Activated T-helper 1 cell treated with anti-CD3 and anti-CD28 coated beads, Interleukin-2, amount 50 U/mL, for 16 hours (primary cell): Measurements from ENCODE around the gene PRAC2.

Experiments
- DNase-seq, 2 donors: peaks; one replicate each; pipeline ENCODE4 v3.0.0-alpha.2; 2020; ENCODE audit warnings: low read depth in 1 of 2, low spot score in 1 of 2

The PRAC2 gene

DNA sequence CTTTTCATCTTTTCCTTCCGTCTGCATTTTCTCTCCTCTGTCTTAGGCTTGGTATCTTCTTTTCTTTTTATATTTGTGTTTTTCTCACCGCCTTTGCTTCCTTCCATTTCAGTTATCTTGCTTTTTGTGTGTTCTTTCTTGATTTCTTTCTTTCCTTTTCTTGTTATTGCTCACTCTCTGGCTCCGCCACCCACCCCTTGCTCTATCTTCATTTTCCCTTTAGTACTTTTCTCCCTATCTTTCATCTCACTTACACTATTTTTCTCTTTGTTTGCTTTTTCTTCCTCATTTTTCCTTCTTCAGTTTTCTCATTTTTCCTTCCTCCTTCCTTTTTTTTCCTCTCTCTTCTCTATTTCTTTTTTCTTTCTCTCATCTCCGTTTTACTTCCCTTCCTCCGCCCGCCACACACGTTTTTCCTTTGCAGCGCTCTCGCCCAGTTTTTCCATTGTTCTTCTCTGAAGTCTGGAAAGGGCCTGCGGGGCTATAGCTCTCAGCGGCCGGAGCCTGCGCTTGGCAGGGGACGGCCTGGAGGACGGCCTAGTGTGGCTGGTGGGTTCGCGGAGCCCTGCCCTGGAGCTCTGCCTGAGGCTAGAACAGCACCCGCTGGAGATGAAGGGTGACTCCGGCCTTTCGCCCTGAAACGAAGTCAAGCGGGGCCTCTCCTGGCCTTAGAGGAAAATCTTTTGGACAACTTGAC, 10.8 kb downstream of the PRAC2 start:
- DNase-seq = no peak

DNA sequence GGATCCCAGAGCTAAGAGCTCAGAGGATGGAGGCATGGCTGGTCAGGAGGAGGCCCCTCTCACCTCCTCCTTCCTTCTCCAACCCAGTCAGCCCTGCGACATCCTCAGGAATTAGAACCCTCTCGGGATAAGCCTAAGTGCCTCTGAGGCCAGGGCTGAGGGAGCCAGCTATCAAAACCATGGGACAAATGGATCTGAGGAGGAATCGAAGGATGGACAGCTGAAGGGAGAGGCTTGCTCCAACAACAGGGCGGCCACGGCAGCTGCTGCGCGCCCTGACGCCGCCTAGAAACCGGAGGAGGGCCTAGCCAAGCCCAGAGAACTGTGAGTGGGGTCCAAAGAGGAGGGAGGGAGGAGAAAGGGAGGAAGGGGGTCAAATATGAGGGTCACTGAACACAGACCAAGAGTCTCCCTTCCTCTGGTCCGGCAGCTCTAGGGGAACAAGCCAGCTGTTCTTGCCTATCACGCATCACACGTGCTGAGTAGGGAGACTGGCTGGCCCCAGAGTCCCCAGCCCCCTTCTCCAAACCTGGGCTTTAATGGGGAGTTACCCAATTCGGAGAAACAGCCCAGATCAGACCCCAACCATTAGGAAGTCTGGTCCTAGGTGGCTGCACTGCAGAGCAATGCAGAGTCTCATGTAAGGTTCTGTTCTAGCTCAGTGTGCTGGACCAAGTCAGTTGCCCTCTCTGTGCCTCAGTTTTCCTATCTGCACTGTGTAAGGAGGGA, 11.5 kb downstream of the PRAC2 start:
- DNase-seq = no peak

DNA sequence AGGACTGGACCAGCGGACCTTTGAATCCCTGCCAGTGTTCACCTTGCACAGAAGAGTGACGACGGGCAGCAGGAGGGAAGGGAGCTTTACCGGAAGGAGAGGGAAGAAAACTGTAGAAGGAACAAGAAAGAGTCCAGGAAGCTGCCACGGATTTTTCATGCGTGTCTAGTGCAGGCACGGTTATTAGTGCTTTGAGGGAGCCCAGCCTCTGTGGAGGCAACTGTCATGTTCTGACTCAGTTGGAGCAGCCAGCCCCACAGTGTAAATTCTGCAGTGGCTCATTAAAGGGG, 12.0 kb downstream of the PRAC2 start:
- no peak for DNase-seq

DNA sequence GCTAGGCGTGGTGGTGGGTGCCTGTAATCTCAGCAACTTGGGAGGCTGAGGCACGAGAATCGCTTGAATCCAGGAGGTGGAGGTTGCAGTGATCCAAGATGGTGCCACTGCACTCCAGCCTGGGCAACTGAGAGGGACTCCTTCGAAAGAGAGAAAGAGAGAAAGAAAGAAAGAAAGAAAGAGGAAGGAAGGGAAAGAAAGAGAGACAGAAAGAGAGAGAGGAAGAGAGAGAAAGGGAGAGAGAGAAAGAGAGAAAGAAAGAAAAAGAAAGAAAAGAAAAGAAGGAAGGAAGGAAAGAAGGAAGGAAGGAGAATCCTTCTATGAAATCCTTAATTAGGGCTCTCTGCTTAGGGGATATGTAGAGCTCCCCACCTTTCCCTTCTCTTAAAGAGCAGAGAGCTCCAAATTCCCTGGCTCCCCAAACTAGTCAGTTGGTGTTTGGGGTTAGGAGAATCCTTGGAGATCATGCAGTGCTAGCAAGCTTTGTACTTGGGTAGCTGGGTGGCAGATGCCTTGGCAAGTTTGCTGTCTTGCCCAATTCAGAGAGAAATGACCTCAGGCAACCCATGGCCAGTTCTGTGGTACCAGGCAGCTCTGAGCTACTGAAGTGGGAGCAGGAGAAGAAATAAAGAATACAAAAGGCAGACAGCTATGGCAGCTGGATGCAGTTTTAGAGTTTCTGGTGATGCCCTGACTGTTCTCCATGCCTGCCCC, 14.5 kb downstream of the PRAC2 start:
- no peak for DNase-seq

DNA sequence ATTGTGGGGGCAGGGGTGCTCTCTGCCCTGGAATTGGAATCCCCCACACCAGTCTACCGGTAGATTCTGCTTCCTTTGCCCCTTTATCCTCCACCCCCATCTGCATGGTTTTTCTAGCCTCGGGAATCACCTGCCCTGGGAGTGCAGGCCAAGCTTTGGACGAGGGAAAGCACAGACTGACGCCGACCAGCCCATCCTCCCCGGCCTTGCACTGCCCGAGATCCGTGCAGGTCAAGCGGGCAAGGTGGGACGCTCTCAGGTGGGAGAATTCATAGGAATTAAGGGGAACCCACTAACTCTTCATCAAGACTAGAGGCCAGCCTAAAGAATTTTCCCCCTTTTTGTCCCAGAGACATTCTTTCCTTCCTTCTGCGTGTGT, 15.4 kb downstream of the PRAC2 start:
- DNase-seq = no peak

DNA sequence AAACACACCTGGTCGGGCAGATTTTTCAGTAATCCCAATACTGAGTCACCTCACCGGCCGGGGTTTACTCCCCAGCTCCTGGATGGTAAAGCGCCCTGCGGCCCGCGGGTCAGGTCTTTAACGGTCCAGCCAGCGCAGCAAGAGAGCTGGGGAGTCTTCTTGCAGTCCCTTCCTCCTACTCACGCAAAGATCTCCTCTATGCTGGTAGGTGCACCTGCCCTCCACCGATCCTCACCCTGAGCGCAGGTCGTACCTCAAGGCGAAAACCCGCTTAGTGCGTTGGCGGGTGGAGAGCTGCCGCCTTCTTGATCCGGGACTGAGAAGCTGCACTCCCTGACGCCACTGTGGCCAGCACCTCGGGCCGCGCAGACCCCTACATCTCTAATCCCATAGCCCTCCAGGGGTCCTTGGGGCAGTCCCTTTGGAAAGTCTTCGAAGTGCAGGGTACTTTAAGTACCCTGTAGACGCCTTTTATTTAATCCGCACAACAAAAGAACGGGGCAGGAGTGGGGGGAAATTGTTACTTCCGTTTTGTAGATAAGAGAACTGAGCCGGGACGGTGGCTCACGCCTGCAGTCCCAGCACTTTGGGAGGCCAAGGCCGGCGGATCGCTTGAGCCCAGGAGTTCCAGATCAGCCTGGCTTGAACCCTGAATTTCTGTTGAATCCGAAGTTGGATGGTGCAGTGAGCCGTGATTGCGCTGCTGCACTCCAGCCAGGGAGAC, 16.0 kb downstream of the PRAC2 start:
- no peak for DNase-seq

DNA sequence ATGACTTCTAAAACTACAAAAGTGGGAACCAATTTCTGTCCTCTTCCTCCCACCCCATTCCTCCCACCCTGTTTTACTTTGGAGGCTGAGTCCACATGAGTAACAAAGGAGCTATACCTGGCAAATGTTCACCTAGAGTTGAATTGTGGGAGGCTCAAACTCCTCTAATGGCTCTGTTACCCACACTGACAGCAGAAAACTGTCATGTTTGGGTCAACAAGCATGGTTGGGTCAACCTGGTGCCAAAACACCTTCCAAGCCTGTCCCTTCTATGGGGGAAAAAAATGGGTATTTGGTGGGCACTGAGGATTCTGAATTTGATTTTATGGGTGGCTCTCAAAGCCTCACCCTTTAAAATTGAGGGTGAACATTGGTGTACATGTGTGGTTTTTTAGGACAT, 17.6 kb downstream of the PRAC2 start:
- no peak for DNase-seq

DNA sequence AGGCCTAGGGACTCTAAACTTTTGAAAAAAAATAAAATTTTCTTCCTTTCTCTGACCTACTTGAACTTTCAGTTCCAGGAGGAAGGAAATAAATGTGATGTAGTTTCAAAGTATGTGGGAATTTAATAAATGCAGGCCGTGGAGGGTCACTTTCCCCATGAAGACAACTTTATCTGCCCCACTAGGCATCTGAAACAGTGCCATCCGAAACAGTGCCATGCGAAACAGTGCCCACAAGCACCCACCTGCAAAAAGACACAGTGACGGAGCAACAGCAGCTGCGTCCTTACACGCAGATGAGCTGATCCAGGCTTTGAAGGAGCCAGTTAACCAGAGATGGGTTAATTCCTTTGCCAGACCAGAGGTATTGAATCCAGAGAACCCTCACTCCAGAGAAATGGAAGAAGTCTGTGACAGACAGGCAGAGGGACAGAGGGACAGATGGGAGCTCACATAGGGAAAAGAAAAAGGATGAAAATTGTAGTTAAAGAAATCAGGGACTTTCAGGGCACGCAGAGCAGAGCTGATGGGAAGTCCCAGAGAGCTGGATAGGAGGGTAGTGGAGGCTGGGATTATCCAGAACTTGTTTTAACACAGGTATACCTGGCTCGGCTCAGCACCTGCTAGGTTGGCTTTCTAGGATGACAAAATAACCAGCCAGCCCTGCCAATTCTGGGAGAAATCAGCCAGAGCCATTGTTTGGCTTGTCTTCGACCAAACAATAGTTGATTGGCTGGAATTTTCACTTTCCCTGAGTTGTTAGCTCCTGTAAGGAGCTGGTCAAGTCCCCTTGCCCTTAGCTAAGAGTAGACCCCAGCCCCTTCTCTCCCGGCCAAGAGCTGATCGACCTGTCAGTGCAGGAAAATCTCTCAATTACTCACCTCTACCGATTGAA, 22.6 kb downstream of the PRAC2 start:
- DNase-seq = no peak

DNA sequence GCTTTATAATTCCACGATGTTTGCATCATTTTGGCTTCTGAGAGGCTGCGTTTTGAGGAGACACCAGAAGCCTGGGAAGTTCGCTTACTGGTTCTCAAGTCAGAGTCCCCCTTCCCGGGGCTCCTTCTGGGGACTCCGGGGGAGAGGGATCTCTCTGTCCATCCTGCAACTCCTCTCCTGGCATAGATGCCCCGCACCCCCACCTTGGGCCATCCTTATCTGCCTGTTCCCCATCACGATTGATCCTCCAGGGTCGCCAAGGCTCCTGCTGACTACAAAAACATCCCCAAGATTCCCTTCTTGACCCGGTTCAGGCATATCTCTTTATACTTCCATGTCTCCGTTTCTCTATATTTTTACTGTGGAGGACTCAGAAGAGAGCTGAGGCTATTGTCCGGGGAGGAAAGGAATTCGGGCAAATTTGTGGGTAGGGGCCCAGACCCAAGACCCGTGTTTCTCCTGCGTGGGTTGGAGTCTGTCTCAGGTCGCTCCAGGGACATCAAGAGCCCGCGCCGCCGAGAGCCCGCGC, 24.0 kb downstream of the PRAC2 start:
- DNase-seq = no peak

DNA sequence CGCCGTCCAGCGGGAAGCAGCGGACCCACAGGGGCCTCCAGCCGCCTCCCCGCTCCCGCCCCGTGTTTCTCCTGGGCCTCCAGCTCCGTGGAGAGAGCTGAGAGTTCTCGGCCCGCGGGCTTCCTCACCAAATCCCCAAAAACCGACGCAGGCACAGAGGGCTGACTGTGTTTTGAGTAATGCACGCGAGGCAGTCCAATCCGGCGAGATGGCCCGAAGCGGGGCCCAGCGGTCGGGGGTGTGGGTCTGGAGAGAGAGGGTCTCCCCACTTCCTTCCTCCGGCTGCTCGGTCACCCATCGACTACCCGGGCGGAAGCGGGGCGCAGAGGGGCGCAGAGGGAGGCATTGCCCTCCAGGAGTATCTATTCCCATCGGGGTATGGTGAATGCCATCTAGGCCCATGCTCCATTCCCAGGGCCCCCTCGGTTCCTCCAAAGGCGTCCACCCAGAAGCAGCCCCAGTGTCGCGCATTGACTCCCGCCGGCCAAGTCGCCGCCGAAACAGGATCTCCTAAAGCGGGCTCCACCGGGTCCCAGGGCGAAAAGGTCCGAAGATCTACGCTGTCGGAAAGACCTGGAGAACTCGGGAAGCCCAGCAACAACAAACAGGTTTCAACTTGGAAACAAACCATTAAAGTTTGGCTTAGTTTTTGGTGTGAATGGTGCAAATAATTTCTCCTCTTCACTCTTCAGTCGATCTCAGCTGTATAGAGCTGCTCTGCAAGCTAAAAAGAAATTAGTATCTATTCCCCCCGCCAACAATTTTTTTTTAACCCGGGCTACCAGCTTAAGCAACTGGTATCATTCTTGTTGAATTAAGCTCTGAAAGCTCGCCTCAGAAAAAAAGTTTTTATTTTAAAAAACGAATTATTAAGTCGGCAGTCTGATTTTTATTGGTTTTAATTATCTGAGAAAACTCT, 24.7 kb downstream of the PRAC2 start:
- DNase-seq = no peak

DNA sequence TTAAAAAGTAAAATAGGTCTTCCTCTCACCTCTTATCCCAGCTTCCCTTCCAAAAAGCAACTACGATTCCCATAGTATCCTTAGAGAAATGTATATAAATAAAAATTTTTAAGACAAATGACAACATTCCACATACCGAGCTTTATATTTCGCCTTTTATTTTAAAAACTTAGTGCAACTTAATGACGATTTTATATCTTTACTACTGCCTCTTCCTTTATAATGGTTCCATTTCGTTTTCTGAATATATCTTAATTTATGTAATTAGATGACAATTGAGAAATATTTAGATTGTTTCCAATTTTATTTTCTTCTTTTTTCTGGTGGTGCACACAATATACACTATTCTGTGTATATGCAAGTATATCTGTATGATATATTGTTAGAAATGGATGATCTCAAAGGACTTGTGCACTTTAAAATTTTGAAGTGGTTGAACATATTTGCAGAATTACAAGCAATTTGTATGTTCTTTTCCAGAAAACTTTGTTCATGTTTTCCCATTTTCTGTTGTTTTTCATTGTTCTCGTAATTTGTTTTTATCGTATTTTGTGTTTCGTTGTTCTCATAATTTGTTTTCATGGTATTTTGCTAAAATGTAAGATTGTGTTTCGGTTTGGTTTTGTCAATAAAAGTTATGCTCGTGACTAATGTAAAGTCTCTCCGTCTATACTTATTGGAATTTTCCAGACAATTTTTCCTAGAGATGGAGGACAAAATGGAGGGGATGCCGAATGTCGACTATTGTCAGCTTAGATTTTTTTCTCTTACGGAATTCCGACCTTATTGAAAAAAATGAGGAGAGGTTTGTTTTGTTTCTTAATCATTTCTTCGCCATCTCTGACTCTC, 26.0 kb downstream of the PRAC2 start:
- no peak for DNase-seq

DNA sequence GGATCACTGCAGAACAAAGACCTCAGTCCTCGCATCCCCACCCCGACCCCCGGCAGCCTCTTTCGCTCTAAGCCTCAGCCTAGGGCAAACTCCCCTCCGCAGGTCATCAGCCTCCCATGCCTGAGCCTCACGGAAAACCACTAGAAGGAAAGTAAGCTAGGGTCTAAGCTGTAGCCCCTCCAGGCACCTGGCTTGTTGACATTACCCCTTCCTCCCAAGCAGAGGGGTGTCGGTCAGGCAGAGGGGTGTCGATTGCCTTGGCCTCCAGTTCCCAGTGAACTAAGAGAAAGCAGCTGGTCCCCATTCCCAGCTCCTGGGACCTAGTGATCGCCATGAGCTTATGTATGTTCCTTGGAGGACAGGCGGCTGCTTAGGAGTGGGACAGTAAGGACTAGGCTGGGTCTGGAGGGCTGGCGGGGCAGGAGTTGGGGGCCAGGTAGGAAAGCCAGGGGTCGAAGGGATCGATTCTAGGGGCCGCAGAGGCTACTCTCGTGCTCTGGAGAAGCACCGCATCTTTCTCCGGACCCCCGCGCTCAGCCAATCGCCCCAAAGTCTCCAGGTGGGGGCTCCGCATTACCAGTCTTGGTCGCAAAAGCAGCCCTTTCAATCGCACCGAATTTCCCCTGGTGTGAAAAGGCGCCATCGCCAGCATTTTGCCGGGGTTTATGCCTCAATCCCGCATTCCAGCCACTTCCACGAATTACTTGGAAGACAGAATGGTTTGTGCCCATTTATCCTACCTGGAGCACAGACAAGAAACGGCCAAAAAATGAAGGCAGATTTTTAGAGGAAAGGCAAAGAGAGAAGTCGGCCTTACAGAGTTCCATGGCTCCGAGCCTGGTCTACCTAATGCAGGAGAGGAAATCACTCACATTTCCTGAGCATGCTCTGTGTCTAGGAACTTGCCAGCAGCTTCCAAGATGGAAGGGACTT, 26.9 kb downstream of the PRAC2 start:
- DNase-seq = no peak

DNA sequence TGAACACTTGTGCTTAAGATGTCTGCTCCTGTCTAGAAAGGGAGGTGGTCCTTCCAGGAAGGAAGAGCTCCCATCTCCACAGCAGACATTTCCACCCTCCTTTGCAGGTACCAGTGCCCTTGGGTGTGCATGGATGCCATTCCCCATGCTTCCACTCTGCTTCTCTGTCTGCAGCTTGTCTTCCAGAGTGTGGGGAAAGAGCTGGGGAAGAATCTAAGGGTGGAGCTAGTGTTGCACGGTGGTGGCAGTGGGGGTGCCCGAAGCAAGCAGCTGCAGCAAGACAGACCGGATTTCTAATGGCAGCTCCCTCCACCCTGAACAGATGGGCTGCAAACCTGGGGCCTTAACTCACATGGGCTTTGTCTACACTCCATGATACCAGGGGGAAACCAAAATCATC, 28.2 kb downstream of the PRAC2 start:
- DNase-seq = no peak

DNA sequence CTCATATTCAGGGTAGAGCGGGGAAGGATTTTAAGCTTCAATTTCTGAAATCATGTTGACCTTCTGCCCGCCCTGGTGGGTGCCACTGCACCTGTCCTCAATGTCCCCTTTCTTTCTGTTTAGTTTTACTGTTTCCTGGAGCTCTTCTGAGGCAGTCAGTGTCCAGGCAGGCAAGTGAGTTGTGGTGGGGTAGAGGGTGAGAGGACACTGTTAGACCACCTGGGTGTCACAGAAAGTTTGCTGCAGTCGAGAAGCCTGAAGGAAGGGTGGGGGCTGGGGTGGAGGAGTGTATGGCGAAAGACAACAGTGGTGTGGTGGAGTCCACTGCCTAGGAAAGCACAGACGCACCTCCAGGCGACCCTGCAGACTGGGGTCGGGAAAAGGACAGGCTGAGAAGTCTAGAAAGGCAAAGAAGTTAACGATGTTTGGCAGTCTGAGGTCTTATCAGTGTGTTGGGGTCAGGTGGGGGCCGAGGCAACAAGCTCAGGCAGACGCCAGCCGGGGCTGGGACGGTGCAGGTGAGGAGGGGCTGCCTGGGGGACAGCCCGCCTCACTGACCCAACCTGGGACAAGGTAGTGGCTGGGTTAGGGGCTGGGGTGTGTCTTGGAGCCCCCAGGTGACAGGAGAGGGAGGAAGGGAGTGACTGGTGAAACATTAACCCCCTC, 28.9 kb downstream of the PRAC2 start:
- no peak for DNase-seq

DNA sequence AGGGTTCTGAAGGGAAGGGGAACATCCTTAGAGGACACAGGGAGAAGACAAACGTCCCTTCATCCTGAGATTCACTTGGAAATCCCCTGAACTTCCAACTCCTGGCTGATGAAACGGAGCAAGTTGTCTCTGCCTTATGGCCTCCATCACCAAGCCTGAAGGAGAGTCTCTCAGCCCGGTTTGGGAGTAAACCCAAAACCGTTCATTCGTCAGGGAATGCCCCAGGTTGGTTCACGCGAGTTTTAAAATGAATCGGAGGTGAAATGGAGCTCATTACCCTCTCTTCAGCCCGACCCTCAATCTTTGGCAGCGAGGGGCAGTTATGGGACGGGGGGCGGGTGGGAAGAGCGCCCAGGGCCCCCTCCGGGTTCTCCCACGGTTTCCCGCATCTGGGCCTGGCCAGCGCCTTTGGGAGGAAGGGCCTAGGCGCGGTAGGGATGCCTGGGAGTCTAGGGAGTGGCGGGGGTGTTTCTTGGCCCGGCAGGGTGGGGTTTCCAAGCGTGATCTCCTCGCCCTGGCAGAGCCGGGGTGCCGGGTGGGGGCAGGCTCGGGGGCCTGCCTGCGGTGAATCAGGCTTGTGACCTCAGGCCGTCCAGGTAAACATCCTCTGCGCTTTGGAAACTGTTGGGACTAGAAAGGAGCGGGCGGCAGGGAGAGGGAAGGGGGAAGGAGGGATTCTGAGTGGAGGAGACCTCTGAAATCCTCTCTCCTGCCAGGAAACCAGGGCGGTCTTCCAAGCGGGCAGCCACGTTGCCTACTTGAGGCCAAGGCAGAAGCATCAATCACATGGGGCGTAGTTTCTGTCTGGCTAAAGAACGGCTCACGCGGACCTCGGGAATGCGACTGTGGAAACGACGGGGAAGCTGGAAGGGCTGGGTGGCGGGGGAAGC, 29.7 kb downstream of the PRAC2 start:
- DNase-seq = no peak
